Activated CD4-positive, alpha-beta memory T cell treated with anti-CD3 and anti-CD28 coated beads, Interleukin-2, amount 10 ng/mL, durations not matched to agents 7 days and 5 days (primary cell): ENCODE measurements around the gene CPPED1. TPM values are rescaled to one million over a fixed set of nuclear protein-coding genes. Genes with fewer than 3 reads are reported as not detected.
A peak's percentile ranks its signal among the peaks of the same experiment; 100 is the strongest.

Source experiments
- CTCF ChIA-PET: fragments of 350-600 bp; sonication (Branson Sonifier 250); formaldehyde crosslinking; loops from one replicate; lab custom pipeline; 2021; ENCODE audit warnings: antibody characterized with exemption, inconsistent platforms; lab: Charles Lee
- POLR2A ChIA-PET: fragments of 350-600 bp; sonication (Branson Sonifier 250); formaldehyde crosslinking; loops from one replicate; lab custom pipeline; 2021; ENCODE audit warnings: antibody characterized with exemption; lab: Charles Lee
- DNase-seq: peaks from one replicate; pipeline ENCODE4 v3.0.0-alpha.2; 2020
- H3K27ac Mint-ChIP-seq: one replicate; pipeline ENCODE4 v1.8.0; 2021; ENCODE audit warnings: mild to moderate bottlenecking, mixed read lengths
- H3K27me3 Mint-ChIP-seq: one replicate; pipeline ENCODE4 v1.8.0; 2021; ENCODE audit warnings: mixed read lengths
- H3K36me3 Mint-ChIP-seq: one replicate; pipeline ENCODE4 v1.8.0; 2021; ENCODE audit warnings: low read depth, mixed read lengths
- H3K4me1 Mint-ChIP-seq: one replicate; pipeline ENCODE4 v1.8.0; 2021; ENCODE audit warnings: mixed read lengths
- H3K4me3 Mint-ChIP-seq: one replicate; pipeline ENCODE4 v1.8.0; 2021; ENCODE audit warnings: mild to moderate bottlenecking, mixed read lengths
- H3K9me3 Mint-ChIP-seq: one replicate; pipeline ENCODE4 v1.8.0; 2021; ENCODE audit warnings: mixed read lengths
- total RNA-seq, 2 experiments: library from RNA; stranded (reverse); gene quantifications; one replicate each; pipeline ENCODE4 v1.2.3, GENCODE V29; 2021

The CPPED1 gene
- total RNA-seq, 2 experiments from 2014 or later = 26.1 to 27.0 TPM

- no peak for DNase-seq
- ChIA-PET POLR2A (no interaction called here), CTCF (no interaction called here)
- no peak overlapping the region for H3K4me3 Mint-ChIP-seq
- no peaks in the 10 kb centered on the region for H3K4me1 Mint-ChIP-seq
- no peaks in the 10 kb centered on the region for H3K27me3 Mint-ChIP-seq
- peaks cover 80% of the 10 kb centered on the region for H3K36me3 Mint-ChIP-seq
- no peak overlapping the region for H3K27ac Mint-ChIP-seq
- peaks cover 24% of the 10 kb centered on the region for H3K9me3 Mint-ChIP-seq
Measured at GRCh38 chr16:12740986-12741610, 62.6 kb downstream of the CPPED1 start.

- ChIA-PET CTCF (no interaction called here), POLR2A (no interaction called here)
- H3K36me3 Mint-ChIP-seq = peaks cover 76% of the 10 kb centered on the region
- H3K4me3 Mint-ChIP-seq = no peak overlapping the region
- H3K4me1 Mint-ChIP-seq = no peaks in the 10 kb centered on the region
- no peak overlapping the region for H3K27ac Mint-ChIP-seq
- H3K27me3 Mint-ChIP-seq = no peaks in the 10 kb centered on the region
- peaks cover 14% of the 10 kb centered on the region for H3K9me3 Mint-ChIP-seq
- no peak for DNase-seq
Measured at GRCh38 chr16:12739738-12740137, 63.9 kb downstream of the CPPED1 start.

GRCh38 chr16:12737563-12737962 lies 66.1 kb downstream of the CPPED1 start:
- Mint-ChIP-seq H3K27me3 (no peaks in the 10 kb centered on the region), H3K27ac (no peak overlapping the region), H3K4me3 (no peak overlapping the region), H3K9me3 (peaks cover 18% of the 10 kb centered on the region), H3K36me3 (peaks cover 74% of the 10 kb centered on the region), H3K4me1 (no peaks in the 10 kb centered on the region)
- POLR2A ChIA-PET = no interaction called here
- CTCF ChIA-PET = no interaction called here
- no peak for DNase-seq

GRCh38 chr16:12735805-12736204 lies 67.9 kb downstream of the CPPED1 start:
- Mint-ChIP-seq H3K27ac (no peak overlapping the region), H3K4me3 (no peak overlapping the region), H3K9me3 (peaks cover 28% of the 10 kb centered on the region), H3K4me1 (no peaks in the 10 kb centered on the region), H3K27me3 (no peaks in the 10 kb centered on the region), H3K36me3 (peaks cover 72% of the 10 kb centered on the region)
- no peak for DNase-seq
- CTCF ChIA-PET = no interaction called here
- POLR2A ChIA-PET = no interaction called here

GRCh38 chr16:12732600-12732999 lies 71.1 kb downstream of the CPPED1 start:
- ChIA-PET CTCF (no interaction called here), POLR2A (no interaction called here)
- no peak overlapping the region for H3K27ac Mint-ChIP-seq
- H3K4me3 Mint-ChIP-seq = no peak overlapping the region
- H3K27me3 Mint-ChIP-seq = no peaks in the 10 kb centered on the region
- H3K9me3 Mint-ChIP-seq = peaks cover 28% of the 10 kb centered on the region
- H3K4me1 Mint-ChIP-seq = peaks cover 21% of the 10 kb centered on the region
- H3K36me3 Mint-ChIP-seq = peaks cover 51% of the 10 kb centered on the region
- no peak for DNase-seq

GRCh38 chr16:12729448-12729847 lies 74.2 kb downstream of the CPPED1 start:
- DNase-seq = no peak
- H3K27ac Mint-ChIP-seq = peak overlapping the region; percentile 17
- ChIA-PET CTCF (interaction anchor here (0.7 kb wide), 1 partner anchor 20 kb away, joined by 3 read pairs; no protein-coding TSS in a partner anchor), POLR2A (interaction anchor here (1.0 kb wide), 1 partner anchor 14 kb away, joined by 3 read pairs; no protein-coding TSS in a partner anchor)
- peaks cover 21% of the 10 kb centered on the region for H3K4me1 Mint-ChIP-seq
- H3K4me3 Mint-ChIP-seq = no peak overlapping the region
- no peaks in the 10 kb centered on the region for H3K27me3 Mint-ChIP-seq
- H3K36me3 Mint-ChIP-seq = peaks cover 42% of the 10 kb centered on the region
- H3K9me3 Mint-ChIP-seq = peaks cover 21% of the 10 kb centered on the region

- peaks cover 44% of the 10 kb centered on the region for H3K36me3 Mint-ChIP-seq
- no peak for DNase-seq
- ChIA-PET POLR2A (no interaction called here), CTCF (no interaction called here)
- H3K27me3 Mint-ChIP-seq = no peaks in the 10 kb centered on the region
- H3K27ac Mint-ChIP-seq = no peak overlapping the region
- H3K9me3 Mint-ChIP-seq = peaks cover 19% of the 10 kb centered on the region
- no peak overlapping the region for H3K4me3 Mint-ChIP-seq
- H3K4me1 Mint-ChIP-seq = peaks cover 21% of the 10 kb centered on the region
Measured at GRCh38 chr16:12728469-12728868, 75.2 kb downstream of the CPPED1 start.

GRCh38 chr16:12724226-12724625 lies 79.5 kb downstream of the CPPED1 start:
- DNase-seq = no peak
- H3K9me3 Mint-ChIP-seq = peaks cover 3% of the 10 kb centered on the region
- H3K4me3 Mint-ChIP-seq = no peak overlapping the region
- CTCF ChIA-PET = no interaction called here
- no peak overlapping the region for H3K27ac Mint-ChIP-seq
- POLR2A ChIA-PET = no interaction called here
- peaks cover 27% of the 10 kb centered on the region for H3K36me3 Mint-ChIP-seq
- peaks cover 7% of the 10 kb centered on the region for H3K4me1 Mint-ChIP-seq
- H3K27me3 Mint-ChIP-seq = no peaks in the 10 kb centered on the region

GRCh38 chr16:12723681-12724080 lies 80.0 kb downstream of the CPPED1 start:
- Mint-ChIP-seq H3K4me1 (peaks cover 4% of the 10 kb centered on the region), H3K27me3 (no peaks in the 10 kb centered on the region), H3K36me3 (peaks cover 32% of the 10 kb centered on the region), H3K27ac (no peak overlapping the region), H3K4me3 (no peak overlapping the region), H3K9me3 (peaks cover 5% of the 10 kb centered on the region)
- CTCF ChIA-PET = no interaction called here
- no peak for DNase-seq
- POLR2A ChIA-PET = no interaction called here

GRCh38 chr16:12721841-12722421 lies 81.8 kb downstream of the CPPED1 start:
- Mint-ChIP-seq H3K4me1 (no peaks in the 10 kb centered on the region), H3K9me3 (peaks cover 7% of the 10 kb centered on the region), H3K4me3 (no peak overlapping the region), H3K27ac (no peak overlapping the region), H3K27me3 (no peaks in the 10 kb centered on the region), H3K36me3 (peaks cover 37% of the 10 kb centered on the region)
- no peak for DNase-seq
- CTCF ChIA-PET = no interaction called here
- POLR2A ChIA-PET = no interaction called here

- Mint-ChIP-seq H3K27ac (no peak overlapping the region), H3K27me3 (no peaks in the 10 kb centered on the region), H3K36me3 (peaks cover 44% of the 10 kb centered on the region), H3K4me1 (no peaks in the 10 kb centered on the region), H3K9me3 (peaks cover 14% of the 10 kb centered on the region), H3K4me3 (no peak overlapping the region)
- ChIA-PET POLR2A (no interaction called here), CTCF (no interaction called here)
- DNase-seq = no peak
Measured at GRCh38 chr16:12719972-12720371, 83.7 kb downstream of the CPPED1 start.

GRCh38 chr16:12716658-12717057 lies 87.0 kb downstream of the CPPED1 start:
- Mint-ChIP-seq H3K4me3 (no peak overlapping the region), H3K27ac (no peak overlapping the region), H3K4me1 (no peaks in the 10 kb centered on the region), H3K27me3 (no peaks in the 10 kb centered on the region), H3K9me3 (peaks cover 15% of the 10 kb centered on the region), H3K36me3 (peaks cover 38% of the 10 kb centered on the region)
- ChIA-PET POLR2A (no interaction called here), CTCF (no interaction called here)
- no peak for DNase-seq

GRCh38 chr16:12709807-12710206 lies 93.9 kb downstream of the CPPED1 start:
- CTCF ChIA-PET = no interaction called here

GRCh38 chr16:12708266-12708665 lies 95.4 kb downstream of the CPPED1 start:
- CTCF ChIA-PET = no interaction called here
- H3K36me3 Mint-ChIP-seq = peaks cover 11% of the 10 kb centered on the region
- no peaks in the 10 kb centered on the region for H3K9me3 Mint-ChIP-seq
- no peak overlapping the region for H3K4me3 Mint-ChIP-seq
- POLR2A ChIA-PET = no interaction called here
- DNase-seq = no peak
- H3K27me3 Mint-ChIP-seq = no peaks in the 10 kb centered on the region
- H3K27ac Mint-ChIP-seq = no peak overlapping the region
- H3K4me1 Mint-ChIP-seq = no peaks in the 10 kb centered on the region

More at GRCh38 chr16:12709807-12710206, 93.9 kb downstream of the CPPED1 start:
- no peak overlapping the region for H3K27ac Mint-ChIP-seq
- no peaks in the 10 kb centered on the region for H3K27me3 Mint-ChIP-seq
- POLR2A ChIA-PET = no interaction called here
- peaks cover 2% of the 10 kb centered on the region for H3K9me3 Mint-ChIP-seq
- no peak overlapping the region for H3K4me3 Mint-ChIP-seq
- DNase-seq = no peak
- H3K4me1 Mint-ChIP-seq = no peaks in the 10 kb centered on the region
- H3K36me3 Mint-ChIP-seq = peaks cover 8% of the 10 kb centered on the region
